Stimulated activated naive CD8-positive, alpha-beta T cell treated with anti-CD3 and anti-CD28 coated beads, Interleukin-15, Interleukin-2, amounts not matched to agents 100 U/mL and 50 U/mL, for 24 hours (primary cell): ENCODE measurements around the gene PCDHGA10.
"Not testable (repeated sequence)": the region's sequence is repeated elsewhere in the genome, so short reads cannot be mapped to it uniquely, and the experiment has no call there.

Experiments
- ATAC-seq: fragments of 150-1000 bp; cut with Tn5 transposase; one replicate; pipeline ENCODE4 v1.10.0; 2021
- DNase-seq: peaks from one replicate; pipeline ENCODE4 v3.0.0; 2021

The PCDHGA10 gene

GRCh38 chr5:141420855-141421488 lies 8.2 kb downstream of the PCDHGA10 start, which contains the start of gene PCDHGA11:
TSS of gene PCDHGA11 (plus strand) at chr5:141421051. CDS start at chr5:141421228, 177 bp downstream.
- ATAC-seq = no peak

DNA sequence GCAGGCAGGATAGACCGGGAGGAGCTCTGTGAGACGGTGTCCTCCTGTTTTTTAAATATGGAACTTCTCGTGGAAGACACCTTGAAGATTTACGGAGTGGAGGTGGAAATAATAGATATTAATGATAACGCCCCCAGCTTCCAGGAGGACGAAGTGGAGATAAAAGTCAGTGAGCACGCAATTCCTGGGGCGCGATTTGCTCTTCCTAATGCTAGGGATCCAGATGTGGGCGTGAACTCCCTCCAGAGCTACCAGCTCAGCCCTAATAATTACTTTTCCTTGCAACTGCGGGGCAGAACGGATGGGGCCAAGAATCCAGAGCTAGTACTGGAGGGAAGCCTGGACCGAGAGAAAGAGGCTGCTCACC lies 8.7 kb downstream of the PCDHGA10 start:
- ATAC-seq (no peak), DNase-seq (no peak)

More at GRCh38 chr5:141420855-141421488, 8.2 kb downstream of the PCDHGA10 start, which contains the start of gene PCDHGA11:
- DNase-seq = peak; percentile 62

GRCh38 chr5:141422742-141423291 lies 10.0 kb downstream of the PCDHGA10 start:
- ATAC-seq (no peak), DNase-seq (no peak)

- no peak for DNase-seq
- ATAC-seq = no peak
These were observed 15.1 kb downstream of the PCDHGA10 start for GRCh38 chr5:141427783-141428426.

DNA sequence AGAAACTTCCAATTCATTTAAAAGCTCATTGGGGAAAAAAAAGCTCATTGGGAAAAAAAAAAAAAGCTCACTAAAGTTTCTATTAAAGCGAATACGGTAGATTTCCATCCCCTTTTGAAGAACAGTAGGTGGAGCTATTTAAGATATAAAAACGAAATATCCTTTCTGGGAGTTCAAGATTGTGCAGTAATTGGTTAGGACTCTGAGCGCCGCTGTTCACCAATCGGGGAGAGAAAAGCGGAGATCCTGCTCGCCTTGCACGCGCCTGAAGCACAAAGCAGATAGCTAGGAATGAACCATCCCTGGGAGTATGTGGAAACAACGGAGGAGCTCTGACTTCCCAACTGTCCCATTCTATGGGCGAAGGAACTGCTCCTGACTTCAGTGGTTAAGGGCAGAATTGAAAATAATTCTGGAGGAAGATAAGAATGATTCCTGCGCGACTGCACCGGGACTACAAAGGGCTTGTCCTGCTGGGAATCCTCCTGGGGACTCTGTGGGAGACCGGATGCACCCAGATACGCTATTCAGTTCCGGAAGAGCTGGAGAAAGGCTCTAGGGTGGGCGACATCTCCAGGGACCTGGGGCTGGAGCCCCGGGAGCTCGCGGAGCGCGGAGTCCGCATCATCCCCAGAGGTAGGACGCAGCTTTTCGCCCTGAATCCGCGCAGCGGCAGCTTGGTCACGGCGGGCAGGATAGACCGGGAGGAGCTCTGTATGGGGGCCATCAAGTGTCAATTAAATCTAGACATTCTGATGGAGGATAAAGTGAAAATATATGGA lies 17.7 kb downstream of the PCDHGA10 start, which contains the start of gene PCDHGA12:
Gene PCDHGA12 (plus strand): TSS at position 176 of the 782 bp plus-strand sequence. CDS start 253 bp downstream, at position 429.
- ATAC-seq (no peak), DNase-seq (no peak)

DNA sequence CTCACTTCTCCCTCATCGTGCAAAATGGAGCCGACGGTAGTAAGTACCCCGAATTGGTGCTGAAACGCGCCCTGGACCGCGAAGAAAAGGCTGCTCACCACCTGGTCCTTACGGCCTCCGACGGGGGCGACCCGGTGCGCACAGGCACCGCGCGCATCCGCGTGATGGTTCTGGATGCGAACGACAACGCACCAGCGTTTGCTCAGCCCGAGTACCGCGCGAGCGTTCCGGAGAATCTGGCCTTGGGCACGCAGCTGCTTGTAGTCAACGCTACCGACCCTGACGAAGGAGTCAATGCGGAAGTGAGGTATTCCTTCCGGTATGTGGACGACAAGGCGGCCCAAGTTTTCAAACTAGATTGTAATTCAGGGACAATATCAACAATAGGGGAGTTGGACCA lies 18.5 kb downstream of the PCDHGA10 start:
- ATAC-seq = no peak

DNA sequence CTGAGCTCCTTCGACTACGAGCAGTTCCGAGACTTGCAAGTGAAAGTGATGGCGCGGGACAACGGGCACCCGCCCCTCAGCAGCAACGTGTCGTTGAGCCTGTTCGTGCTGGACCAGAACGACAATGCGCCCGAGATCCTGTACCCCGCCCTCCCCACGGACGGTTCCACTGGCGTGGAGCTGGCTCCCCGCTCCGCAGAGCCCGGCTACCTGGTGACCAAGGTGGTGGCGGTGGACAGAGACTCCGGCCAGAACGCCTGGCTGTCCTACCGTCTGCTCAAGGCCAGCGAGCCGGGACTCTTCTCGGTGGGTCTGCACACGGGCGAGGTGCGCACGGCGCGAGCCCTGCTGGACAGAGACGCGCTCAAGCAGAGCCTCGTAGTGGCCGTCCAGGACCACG lies 19.5 kb downstream of the PCDHGA10 start:
- not testable (repeated sequence) for ATAC-seq, DNase-seq

More for the DNA sequence above, 18.5 kb downstream of the PCDHGA10 start:
- DNase-seq = no peak

DNA sequence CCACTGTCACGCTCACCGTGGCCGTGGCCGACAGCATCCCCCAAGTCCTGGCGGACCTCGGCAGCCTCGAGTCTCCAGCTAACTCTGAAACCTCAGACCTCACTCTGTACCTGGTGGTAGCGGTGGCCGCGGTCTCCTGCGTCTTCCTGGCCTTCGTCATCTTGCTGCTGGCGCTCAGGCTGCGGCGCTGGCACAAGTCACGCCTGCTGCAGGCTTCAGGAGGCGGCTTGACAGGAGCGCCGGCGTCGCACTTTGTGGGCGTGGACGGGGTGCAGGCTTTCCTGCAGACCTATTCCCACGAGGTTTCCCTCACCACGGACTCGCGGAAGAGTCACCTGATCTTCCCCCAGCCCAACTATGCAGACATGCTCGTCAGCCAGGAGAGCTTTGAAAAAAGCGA lies 19.9 kb downstream of the PCDHGA10 start:
- not testable (repeated sequence) for DNase-seq, ATAC-seq

GRCh38 chr5:141434006-141434405 lies 21.2 kb downstream of the PCDHGA10 start:
- DNase-seq (no peak), ATAC-seq (no peak)

DNA sequence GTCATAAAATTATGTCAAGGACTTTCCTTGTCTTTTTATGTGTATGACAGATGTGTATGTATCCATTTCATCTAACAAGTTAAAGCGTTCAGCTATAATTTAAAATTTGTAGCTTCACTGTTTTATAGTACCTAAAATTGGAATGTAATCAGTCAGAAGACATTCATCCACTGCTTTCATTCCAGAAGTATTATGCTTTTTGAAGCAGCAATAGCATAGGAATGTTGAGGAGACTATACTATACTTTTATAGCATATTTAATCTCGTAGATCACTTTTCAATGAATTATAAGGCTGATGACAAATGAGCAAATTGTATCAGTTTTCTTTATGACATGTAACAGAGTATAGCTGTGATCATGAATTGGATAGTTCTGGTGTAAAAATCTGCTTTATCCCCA lies 24.4 kb downstream of the PCDHGA10 start:
- DNase-seq (no peak), ATAC-seq (no peak)

DNA sequence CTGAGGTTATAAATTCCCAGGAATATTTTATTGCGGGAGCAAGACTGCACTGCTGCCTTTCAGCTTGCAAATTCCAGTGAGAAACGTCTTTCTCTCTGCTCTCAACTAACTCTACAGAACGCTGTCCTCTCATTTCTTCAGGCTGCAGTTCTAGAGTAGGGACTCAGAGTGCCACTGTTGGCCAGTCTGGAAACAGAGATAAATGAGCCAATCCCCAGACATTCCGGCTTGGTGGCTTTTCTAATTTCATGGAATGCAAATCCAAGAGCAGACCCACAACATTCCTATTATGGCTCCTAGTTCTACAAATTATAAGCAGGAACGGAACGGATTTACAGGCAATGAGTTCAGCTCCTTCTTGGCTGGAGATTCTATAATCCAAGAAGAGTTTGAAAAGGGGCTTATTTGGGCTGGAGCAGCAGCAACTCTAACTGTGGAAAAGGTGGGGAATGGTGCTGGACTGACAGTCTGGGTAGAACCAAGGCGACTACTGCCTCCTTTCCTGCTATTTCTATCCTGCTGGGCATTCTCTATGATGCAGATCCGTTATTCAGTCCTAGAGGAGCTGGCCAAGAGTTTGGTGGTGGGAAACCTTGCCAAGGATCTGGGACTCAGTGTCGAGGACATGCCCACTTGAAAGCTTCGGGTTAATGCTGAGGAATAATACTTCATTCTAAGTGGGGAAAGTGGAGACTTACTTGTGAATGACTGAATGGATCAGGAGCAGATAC lies 26.8 kb downstream of the PCDHGA10 start:
- ATAC-seq (no peak), DNase-seq (no peak)

- DNase-seq (no peak), ATAC-seq (no peak)
These were observed 27.6 kb downstream of the PCDHGA10 start for GRCh38 chr5:141440341-141440740.

DNA sequence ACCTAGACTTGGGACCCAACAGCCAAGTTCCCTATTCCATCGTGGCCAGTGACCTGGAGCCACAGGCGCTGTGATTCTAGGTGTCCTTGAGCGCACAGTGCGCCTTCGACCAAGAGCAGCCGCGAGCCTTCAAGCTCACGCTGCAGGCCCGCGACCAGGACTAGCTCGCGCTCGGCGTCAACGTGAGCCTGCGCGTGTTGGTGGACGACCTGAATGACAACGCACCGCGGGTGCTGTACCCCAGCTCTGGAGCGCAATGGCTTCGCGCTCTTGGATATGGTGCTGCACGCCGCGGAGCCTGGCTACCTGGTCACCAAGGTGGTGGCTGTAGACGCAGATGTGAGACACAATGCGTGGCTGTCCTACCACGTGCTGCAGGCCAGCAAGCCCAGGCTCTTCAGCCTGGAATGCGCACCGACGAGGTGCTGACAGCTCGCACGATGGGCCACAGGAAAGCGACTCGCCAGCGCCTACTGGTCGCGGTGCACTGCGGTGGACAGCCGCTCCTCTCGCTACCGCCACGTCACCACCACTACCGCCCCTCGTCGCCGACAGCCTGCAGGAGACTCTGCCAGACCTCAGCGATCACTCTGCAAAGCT lies 28.9 kb downstream of the PCDHGA10 start:
- DNase-seq = no peak
- ATAC-seq = no peak

- no peak for DNase-seq
- ATAC-seq = no peak
These were observed 52.6 kb downstream of the PCDHGA10 start for GRCh38 chr5:141465351-141465750.
